H1 (cell line): ENCODE data around the gene ATP2C1. TPM values are rescaled to one million over a fixed set of nuclear protein-coding genes. Genes with fewer than 3 reads are reported as not detected.

ENCODE experiments used
- CTCF ChIA-PET: fragments of 300-600 bp; sonication (Branson Sonifier 250); formaldehyde crosslinking; loops from one replicate; lab custom pipeline; 2021; ENCODE audit not compliant: partially characterized antibody; lab: Charles Lee
- POLR2A ChIA-PET: fragments of 300-600 bp; sonication (Branson Sonifier 250); formaldehyde crosslinking; loops from one replicate; lab custom pipeline; 2021; ENCODE audit warnings: inconsistent platforms; ENCODE audit not compliant: partially characterized antibody; lab: Charles Lee
- DNase-seq, 2 experiments: peaks; one replicate each; pipeline versions ENCODE4 v3.0.0 to v3.0.0-alpha.2; 2010 to 2022; ENCODE audit warnings: low spot score in 2 of 2, low read depth in 1 of 2, mixed read lengths in 1 of 2
- FAIRE-seq: peaks from 2 replicates; lab custom pipeline; 2011; peaks lifted over from hg19 to GRCh38; lab: Jason Lieb, UNC
- H2AFZ ChIP-seq: 2 replicates; pipeline ENCODE4 v1.8.1; 2012; ENCODE audit warnings: low read length, inconsistent platforms
- H2AK5ac ChIP-seq: 2 replicates; pipeline ENCODE4 v1.6.1; 2013; ENCODE audit warnings: low read depth, low read length
- H2BK120ac ChIP-seq: replicated peaks from 2 replicates; pipeline ENCODE3; 2013; ENCODE audit warnings: low read depth, low read length, inconsistent platforms
- H2BK12ac ChIP-seq: 2 replicates; pipeline ENCODE4 v1.6.1; 2013; ENCODE audit warnings: low read depth, low read length
- H2BK15ac ChIP-seq: 2 replicates; pipeline ENCODE4 v1.6.1; 2013; ENCODE audit warnings: low read length
- H2BK20ac ChIP-seq: 2 replicates; pipeline ENCODE4 v1.6.1; 2013; ENCODE audit warnings: low read length
- H2BK5ac ChIP-seq: 2 replicates; pipeline ENCODE4 v1.6.1; 2013; ENCODE audit warnings: low read depth, low read length
- H3K14ac ChIP-seq: 2 replicates; pipeline ENCODE4 v1.6.1; 2013; ENCODE audit warnings: inconsistent platforms; ENCODE audit not compliant: insufficient read length
- H3K18ac ChIP-seq: 2 replicates; pipeline ENCODE4 v1.6.1; 2013; ENCODE audit warnings: low read length; ENCODE audit errors: extremely low read depth
- H3K23ac ChIP-seq: 2 replicates; pipeline ENCODE4 v1.6.1; 2013; ENCODE audit warnings: inconsistent platforms; ENCODE audit not compliant: insufficient read length
- H3K23me2 ChIP-seq: 2 replicates; pipeline ENCODE4 v1.6.1; 2013; ENCODE audit warnings: low read depth, low read length
- H3K27ac ChIP-seq: 2 replicates; pipeline ENCODE4 v1.6.1; 2011; ENCODE audit warnings: low read depth, low read length, inconsistent platforms
- H3K27me3 ChIP-seq, 4 experiments: replicated peaks in 1 of 4; 1 replicate in 1 of 4; 2 replicates in 3 of 4; pipeline versions ENCODE4 v1.6.1 to v1.8.1; 2011 to 2013; ENCODE audit warnings: low read length in 3 of 4, mild to moderate bottlenecking in 3 of 4, inconsistent platforms in 2 of 4, mixed read lengths in 2 of 4, moderate library complexity in 1 of 4; ENCODE audit not compliant: control insufficient read depth in 3 of 4, insufficient read depth in 3 of 4; ENCODE audit errors: extremely low read depth in 1 of 4
- H3K36me3 ChIP-seq, 4 experiments: 2 replicates each; pipeline versions ENCODE4 v1.6.1 to v1.8.1; 2011 to 2013; ENCODE audit warnings: mild to moderate bottlenecking in 4 of 4, low read length in 3 of 4, moderate library complexity in 2 of 4, control low read depth in 1 of 4, inconsistent platforms in 1 of 4; ENCODE audit not compliant: insufficient read depth in 4 of 4, control insufficient read depth in 2 of 4
- H3K4ac ChIP-seq: replicated peaks from 2 replicates; pipeline ENCODE3; 2013; ENCODE audit warnings: low read length, low read depth, mixed read lengths, inconsistent platforms; ENCODE audit not compliant: insufficient read length
- H3K4me1 ChIP-seq, 4 experiments: replicated peaks in 1 of 4; 1 replicate in 1 of 4; 2 replicates in 3 of 4; pipeline versions ENCODE4 v1.6.1 to v1.8.1; 2011 to 2013; ENCODE audit warnings: low read length in 3 of 4, inconsistent platforms in 2 of 4, mixed read lengths in 1 of 4; ENCODE audit not compliant: insufficient read depth in 4 of 4, control insufficient read depth in 3 of 4
- H3K4me2 ChIP-seq, 2 experiments: 2 replicates each; pipeline versions ENCODE4 v1.6.1 to v1.8.1; 2011 to 2013; ENCODE audit warnings: low read depth in 2 of 2, low read length in 2 of 2, control low read depth in 1 of 2, inconsistent platforms in 1 of 2, mild to moderate bottlenecking in 1 of 2; ENCODE audit not compliant: insufficient read depth in 1 of 2
- H3K4me3 ChIP-seq, 4 experiments: fragments of 200-600, 300-600 bp in 1 of 4; sonication (generic), shearing (Covaris generic), sonication (Bioruptor Twin) in 1 of 4; 2 replicates each; pipeline versions ENCODE4 v1.5.1 to v1.8.1; 2011 to 2016; ENCODE audit warnings: low read length in 4 of 4, low read depth in 3 of 4, control low read depth in 2 of 4, inconsistent platforms in 2 of 4, mild to moderate bottlenecking in 2 of 4, mixed read lengths in 1 of 4, moderate library complexity in 1 of 4; ENCODE audit not compliant: insufficient read depth in 2 of 4; ENCODE audit errors: extremely low read depth in 1 of 4
- H3K56ac ChIP-seq: replicated peaks from 2 replicates; pipeline ENCODE3; 2013; ENCODE audit warnings: low read depth, mild to moderate bottlenecking, mixed read lengths, low read length, inconsistent platforms; ENCODE audit not compliant: insufficient read length
- H3K79me1 ChIP-seq: 2 replicates; pipeline ENCODE4 v1.6.1; 2013; ENCODE audit warnings: low read depth, low read length, control low read depth
- H3K79me2 ChIP-seq, 2 experiments: 2 replicates each; pipeline versions ENCODE4 v1.6.1 to v1.8.1; 2012 to 2013; ENCODE audit warnings: low read length in 2 of 2, mild to moderate bottlenecking in 2 of 2, inconsistent platforms in 1 of 2; ENCODE audit not compliant: insufficient read depth in 2 of 2, control insufficient read depth in 1 of 2
- H3K9ac ChIP-seq, 4 experiments: replicated peaks in 1 of 4; 1 replicate in 1 of 4; 2 replicates in 3 of 4; pipeline versions ENCODE4 v1.6.1 to v1.8.1; 2011 to 2013; ENCODE audit warnings: low read depth in 3 of 4, low read length in 3 of 4, control low read depth in 2 of 4, mild to moderate bottlenecking in 2 of 4, moderate library complexity in 2 of 4, inconsistent platforms in 1 of 4; ENCODE audit errors: extremely low read depth in 1 of 4
- H3K9me3 ChIP-seq, 2 experiments: 2 replicates each; pipeline versions ENCODE4 v1.6.1 to v1.8.1; 2012 to 2013; ENCODE audit warnings: mild to moderate bottlenecking in 2 of 2, moderate library complexity in 2 of 2, control low read depth in 1 of 2, inconsistent platforms in 1 of 2, low read depth in 1 of 2, low read length in 1 of 2, mixed read lengths in 1 of 2; ENCODE audit not compliant: insufficient read depth in 2 of 2
- H4K20me1 ChIP-seq, 2 experiments: replicated peaks in 1 of 2; 2 replicates each; pipeline versions ENCODE3 to v1.8.1; 2011 to 2013; ENCODE audit warnings: inconsistent platforms in 2 of 2, low read length in 2 of 2, mild to moderate bottlenecking in 1 of 2; ENCODE audit not compliant: insufficient read depth in 2 of 2, control insufficient read depth in 1 of 2
- H4K5ac ChIP-seq: 2 replicates; pipeline ENCODE4 v1.6.1; 2013; ENCODE audit warnings: low read length, low read depth, mixed read lengths, inconsistent platforms; ENCODE audit not compliant: insufficient read length
- H4K8ac ChIP-seq: 2 replicates; pipeline ENCODE4 v1.8.0; 2013; ENCODE audit warnings: mild to moderate bottlenecking, moderate library complexity, low read length, inconsistent platforms; ENCODE audit not compliant: insufficient read depth; ENCODE audit errors: extremely low read depth
- H4K91ac ChIP-seq: replicated peaks from 2 replicates; pipeline ENCODE3; 2013; ENCODE audit warnings: low read length, mixed read lengths, inconsistent platforms; ENCODE audit not compliant: insufficient read length
- CTCF ChIP-seq, 3 experiments: IDR thresholded peaks; 1 replicate in 2 of 3; 2 replicates in 1 of 3; pipeline versions ENCODE4 v1.5.1 to v1.6.1; 2011; ENCODE audit warnings: low read length in 3 of 3, mild to moderate bottlenecking in 3 of 3, inconsistent platforms in 2 of 3, low read depth in 1 of 3, moderate library complexity in 1 of 3; ENCODE audit not compliant: insufficient read depth in 1 of 3; ENCODE audit errors: control extremely low read depth in 1 of 3
- HDAC2 ChIP-seq, 2 experiments: fragments of 300-600 bp in 1 of 2; sonication (generic) in 1 of 2; IDR thresholded peaks; 2 replicates each; pipeline ENCODE4 v1.6.1; 2011 to 2012; ENCODE audit warnings: low read depth in 2 of 2, low read length in 2 of 2, mild to moderate bottlenecking in 2 of 2, moderate library complexity in 2 of 2, borderline replicate concordance in 1 of 2, inconsistent platforms in 1 of 2
- KDM4A ChIP-seq: IDR thresholded peaks from one replicate; pipeline ENCODE4 v1.7.1; 2012; ENCODE audit warnings: low read depth, mild to moderate bottlenecking, moderate library complexity, low read length, inconsistent platforms; ENCODE audit not compliant: severe bottlenecking
- RBBP5 ChIP-seq: IDR thresholded peaks from 2 replicates; pipeline ENCODE4 v1.7.1; 2012; ENCODE audit warnings: low read depth, mild to moderate bottlenecking, inconsistent platforms, low read length, moderate library complexity, borderline replicate concordance
- SIRT6 ChIP-seq: IDR thresholded peaks from one replicate; pipeline ENCODE4 v1.7.1; 2012; ENCODE audit warnings: low read length, inconsistent platforms
- SIX5 ChIP-seq: IDR thresholded peaks from 2 replicates; pipeline ENCODE4 v1.6.1; 2011; ENCODE audit warnings: mild to moderate bottlenecking, low read depth, low read length
- WGBS, 2 experiments: shearing (Covaris generic) in 1 of 2; methylation state at CpG; one replicate each; pipeline versions ENCODE4 v1.1.6 to v1.1.7; 2013 to 2015; ENCODE audit warnings: low lambda C conversion rate in 2 of 2, mixed read lengths in 2 of 2, inconsistent platforms in 1 of 2, low coverage in 1 of 2, missing lambda C conversion rate in 1 of 2; ENCODE audit not compliant: insufficient replicate concordance in 2 of 2, insufficient coverage in 1 of 2, insufficient read length in 1 of 2; ENCODE audit errors: extremely low coverage in 1 of 2, missing lambda C conversion rate in 1 of 2; 5-methylcytosine and 5-hydroxymethylcytosine counted together
- polyA plus RNA-seq, 7 experiments: library from polyadenylated mRNA; depleted of rRNA in 3 of 7; stranded (reverse) in 5 of 7; unstranded in 2 of 7; fragments of >200 nt in 5 of 7; fragments of 200-250 nt in 2 of 7; gene quantifications; 1 replicate in 5 of 7; 2 replicates in 1 of 7; 4 replicates in 1 of 7; pipeline versions ENCODE4 v1.2.1 to v1.2.3, GENCODE V29; 2011 to 2013; ENCODE audit warnings: missing spikeins in 2 of 7, mixed read lengths in 2 of 7
- total RNA-seq: library from RNA; stranded (reverse); fragmentation: NEBNext Ultra II Directional; extraction: Animal tissue kit (Norgen Biotek cat#: 25700); gene quantifications from 2 replicates; pipeline ENCODE4 v1.2.1, GENCODE V29; 2021

The ATP2C1 gene
- total and polyA plus RNA-seq, 2 of the 8 experiments (the other 6 are each of a cell fraction or from before 2014, with no cell fraction given): 50.7 to 68.5 TPM

- Histone ChIP-seq H3K36me3 (peaks cover 0 to 11% (median 6%) of the 10 kb centered on the region in 4 experiments; a peak in 3 of 8 replicates), H3K4ac (no peak overlapping the region), H4K20me1 (peaks cover 0 to 3% of the 10 kb centered on the region in 2 experiments), H2BK120ac (no peak overlapping the region), H3K56ac (no peak overlapping the region), H2BK5ac (no peak overlapping the region), H3K27me3 (no peaks in the 10 kb centered on the region), H2AFZ (no peak overlapping the region), H3K4me3 (no peak overlapping the region), H3K79me2 (no peaks in the 10 kb centered on the region), H4K5ac (no peak overlapping the region), H3K79me1 (no peaks in the 10 kb centered on the region), H2BK12ac (no peak overlapping the region), H3K14ac (no peak overlapping the region)
- ChIA-PET CTCF (no interaction called here), POLR2A (no interaction called here)
- DNase-seq: no peak
- TF ChIP-seq KDM4A (no peak), SIRT6 (no peak), CTCF (IDR thresholded peaks at IDR 0.05; ENCODE audit: control extremely low read depth in 1 of 3, insufficient read depth in 1 of 3, low read depth in 1 of 3, low read length in 3 of 3) (no peak), HDAC2 (IDR thresholded peaks at IDR 0.05; ENCODE audit: borderline replicate concordance in 1 of 2, low read depth in 2 of 2, low read length in 2 of 2) (no peak), RBBP5 (no peak), SIX5 (no peak)
- TF ChIP-seq, all 59 proteins: peak for 0
- Histone ChIP-seq H3K4me2 (no peak overlapping the region), H3K27ac (no peak overlapping the region), H2AK5ac (no peak overlapping the region), H2BK15ac (no peak overlapping the region), H4K8ac (no peak overlapping the region), H2BK20ac (no peak overlapping the region), H3K9me3 (no peaks in the 10 kb centered on the region), H3K18ac (no peak overlapping the region; the same call in 1 of the 2 replicates), H4K91ac (no peak overlapping the region), H3K9ac (no peak overlapping the region), H3K4me1 (no peaks in the 10 kb centered on the region), H3K23ac (no peak overlapping the region), H3K23me2 (no peaks in the 10 kb centered on the region)
- 87% methylated on average over 5 of the region's 5 CpGs; no CpG with 5 or more reads in 1 of the 2 experiments for whole genome bisulfite sequencing, 2 experiments
- FAIRE-seq: no peak
Observed at GRCh38 chr3:130991126-130991525, 97.2 kb downstream of the ATP2C1 start.
